K562 (cell line): Measurements from ENCODE around the gene RPL15. TPM values are rescaled to one million over a fixed set of nuclear protein-coding genes. Genes with fewer than 3 reads are reported as not detected.
A peak's percentile ranks its signal among the peaks of the same experiment; 100 is the strongest.

Experiments used
- ATAC-seq: fragments of 200-7000 bp; cut with Tn5 transposase; 3 replicates; pipeline ENCODE4 v1.9.1; 2020; ENCODE audit warnings: moderate library complexity
- BruUV-seq: library from RNA; stranded (reverse); fragments of 400-500 nt; replicated peaks from 2 replicates; lab custom pipeline; 2021; lab: Mats Ljungman, UMichigan
- CTCF ChIA-PET: fragments of 300-600 bp; formaldehyde crosslinking; extraction: SDS; loops from one replicate; lab custom pipeline; 2021; ENCODE audit warnings: low intra/inter-chr PET ratio; lab: Yijun Ruan, JAX
- POLR2A ChIA-PET: fragments of 300-600, 350-650 bp; sonication (Branson Sonifier 250); formaldehyde crosslinking; extraction: SDS; loops from one replicate; lab custom pipeline; 2021; ENCODE audit warnings: antibody characterized with exemption, inconsistent platforms; lab: Yijun Ruan, JAX
- DNase-seq, 4 experiments: peaks; one replicate each; pipeline versions ENCODE4 v3.0.0 to v3.0.0-alpha.2; 2011 to 2018; ENCODE audit warnings: low spot score in 3 of 4, mixed read lengths in 3 of 4; ENCODE audit errors: extremely low read depth in 1 of 4
- FAIRE-seq: peaks from 2 replicates; lab custom pipeline; 2011; peaks lifted over from hg19 to GRCh38; lab: Jason Lieb, UNC
- H2AFZ ChIP-seq: 2 replicates; pipeline ENCODE4 v1.6.0; 2011; ENCODE audit warnings: low read depth, low read length, control low read depth, inconsistent platforms
- H3K27ac ChIP-seq: fragments of 200-600 bp; 3 replicates; pipeline ENCODE4 v1.8.0; 2011; ENCODE audit warnings: low read depth, mild to moderate bottlenecking, control low read depth, inconsistent platforms, low read length, moderate library complexity, mixed read lengths; ENCODE audit errors: extremely low read depth
- H3K27me3 ChIP-seq, 2 experiments: fragments of 300-600 bp in 1 of 2; 2 replicates in 1 of 2; 3 replicates in 1 of 2; pipeline versions ENCODE4 v1.6.0 to v1.8.0; 2011; ENCODE audit warnings: inconsistent platforms in 2 of 2, low read length in 2 of 2, mild to moderate bottlenecking in 1 of 2, mixed read lengths in 1 of 2, moderate library complexity in 1 of 2; ENCODE audit not compliant: control insufficient read depth in 2 of 2, insufficient read depth in 2 of 2
- H3K36me3 ChIP-seq: fragments of 300-600 bp; 3 replicates; pipeline ENCODE4 v1.8.0; 2011; ENCODE audit warnings: mild to moderate bottlenecking, low read length, inconsistent platforms; ENCODE audit not compliant: control insufficient read depth, insufficient read depth
- H3K4me1 ChIP-seq, 2 experiments: fragments of 200-600 bp in 1 of 2; replicated peaks in 1 of 2; 2 replicates in 1 of 2; 3 replicates in 1 of 2; pipeline versions ENCODE4 v1.5.1 to v1.8.0; 2011; ENCODE audit warnings: inconsistent platforms in 2 of 2, low read length in 2 of 2, mild to moderate bottlenecking in 1 of 2, mixed read lengths in 1 of 2, moderate library complexity in 1 of 2; ENCODE audit not compliant: control insufficient read depth in 2 of 2, insufficient read depth in 2 of 2
- H3K4me2 ChIP-seq: 2 replicates; pipeline ENCODE4 v1.6.1; 2011; ENCODE audit warnings: low read length, control low read depth, inconsistent platforms, mixed read lengths; ENCODE audit not compliant: insufficient read depth
- H3K4me3 ChIP-seq: fragments of 200-600 bp; sonication (generic), shearing (Covaris generic); 2 replicates; pipeline ENCODE4 v1.5.1; 2016; ENCODE audit warnings: control low read depth, inconsistent platforms
- H3K79me2 ChIP-seq: fragments of 200-600 bp; 3 replicates; pipeline ENCODE4 v1.8.0; 2011; ENCODE audit warnings: low read length, inconsistent platforms; ENCODE audit not compliant: control insufficient read depth, insufficient read depth
- H3K9ac ChIP-seq, 2 experiments: 2 replicates each; pipeline versions ENCODE4 v1.6.0 to v1.6.1; 2011; ENCODE audit warnings: low read depth in 2 of 2, low read length in 2 of 2, control low read depth in 1 of 2, inconsistent platforms in 1 of 2, mild to moderate bottlenecking in 1 of 2, mixed read lengths in 1 of 2; ENCODE audit not compliant: insufficient read depth in 1 of 2
- H3K9me1 ChIP-seq: one replicate; pipeline ENCODE4 v1.6.0; 2011; ENCODE audit warnings: inconsistent platforms, mild to moderate bottlenecking, low read length, moderate library complexity; ENCODE audit not compliant: control insufficient read depth, insufficient read depth
- H3K9me3 ChIP-seq: replicated peaks from 2 replicates; pipeline ENCODE4 v1.5.1; 2011; ENCODE audit warnings: low read depth, low read length, inconsistent platforms; ENCODE audit not compliant: control insufficient read depth, insufficient read depth
- H4K20me1 ChIP-seq: replicated peaks from 2 replicates; pipeline ENCODE4 v1.6.1; 2011; ENCODE audit warnings: low read length, inconsistent platforms, mixed read lengths; ENCODE audit not compliant: control insufficient read depth, insufficient read depth
- C11orf30 ChIP-seq: fragments of 450-650 bp; IDR thresholded peaks from 2 replicates; pipeline ENCODE4 v1.6.1; 2016; ENCODE audit warnings: low read depth, mild to moderate bottlenecking
- CREB1 ChIP-seq, 2 experiments: sonication (generic) in 1 of 2; formaldehyde crosslinking in 1 of 2; IDR thresholded peaks; 2 replicates each; pipeline versions ENCODE4 v1.6.1 to v1.8.0; 2012 to 2022; ENCODE audit warnings: inconsistent platforms in 1 of 2, mild to moderate bottlenecking in 1 of 2, missing genetic modification reagents in 1 of 2, moderate library complexity in 1 of 2
- DPF2 ChIP-seq: fragments of 450-650 bp; IDR thresholded peaks from 2 replicates; pipeline ENCODE4 v1.6.1; 2016
- EHMT2 ChIP-seq: fragments of 450-650 bp; IDR thresholded peaks from 2 replicates; pipeline ENCODE4 v1.6.1; 2018; ENCODE audit warnings: antibody characterized with exemption
- HDAC1 ChIP-seq, 2 experiments: fragments of 450-650 bp; IDR thresholded peaks; 2 replicates each; pipeline ENCODE4 v1.6.1; 2016 to 2017; ENCODE audit warnings: inconsistent platforms in 1 of 2, mild to moderate bottlenecking in 1 of 2, moderate library complexity in 1 of 2
- JUND ChIP-seq, 2 experiments: IDR thresholded peaks; 2 replicates in 1 of 2; 3 replicates in 1 of 2; pipeline ENCODE4 v1.6.1; 2011; ENCODE audit warnings: borderline replicate concordance in 2 of 2, low read depth in 2 of 2, low read length in 2 of 2, improper control_type of control experiment in 1 of 2, missing biosample characterization in 1 of 2, missing genetic modification characterization in 1 of 2, missing genetic modification reagents in 1 of 2
- MXI1 ChIP-seq: IDR thresholded peaks from 2 replicates; pipeline ENCODE4 v1.6.1; 2011; ENCODE audit warnings: low read depth, mild to moderate bottlenecking, improper control_type of control experiment, low read length
- NFE2 ChIP-seq: IDR thresholded peaks from 2 replicates; pipeline ENCODE4 v1.6.1; 2014; ENCODE audit warnings: antibody characterized with exemption, low read depth
- PHF21A ChIP-seq: fragments of 450-650 bp; IDR thresholded peaks from 2 replicates; pipeline ENCODE4 v1.6.1; 2017; ENCODE audit warnings: low read depth, borderline replicate concordance
- POLR2AphosphoS5 ChIP-seq: IDR thresholded peaks from 2 replicates; pipeline ENCODE4 v1.6.1; 2011; ENCODE audit warnings: mild to moderate bottlenecking, low read depth, low read length, moderate library complexity; ENCODE audit not compliant: control insufficient read depth, insufficient read depth
- POLR2B ChIP-seq: fragments of 450-650 bp; IDR thresholded peaks from 2 replicates; pipeline ENCODE4 v1.6.1; 2018; ENCODE audit warnings: low read depth; ENCODE audit not compliant: partially characterized antibody
- SP1 ChIP-seq: sonication (generic); formaldehyde crosslinking; IDR thresholded peaks from 2 replicates; pipeline ENCODE4 v1.8.1; 2022; ENCODE audit warnings: mild to moderate bottlenecking, missing genetic modification reagents
- SUPT5H ChIP-seq: fragments of 450-650 bp; IDR thresholded peaks from 2 replicates; pipeline ENCODE4 v1.6.1; 2016
- ZNF668 ChIP-seq: fragments of 250-450 bp; sonication (Bioruptor Pico); IDR thresholded peaks from 2 replicates; pipeline ENCODE4 v1.8.0; 2022; ENCODE audit warnings: mild to moderate bottlenecking, inconsistent platforms
- WGBS: fragments of 100-300 bp; shearing (Covaris generic); methylation state at CpG from one replicate; pipeline ENCODE4 v1.1.6; 2016; ENCODE audit warnings: low coverage, mixed read lengths; ENCODE audit not compliant: insufficient coverage; ENCODE audit errors: missing lambda C conversion rate; 5-methylcytosine and 5-hydroxymethylcytosine counted together
- in situ Hi-C: fragments of 300-500 bp; cut with MboI; formaldehyde crosslinking; loops from 4 replicates; pipeline ENCODE4 v1.15.0; 2018; ENCODE audit warnings: inconsistent platforms, mixed read lengths
- intact Hi-C: fragments of 100-400 bp; cut with micrococcal nuclease; formaldehyde crosslinking; loops from 2 replicates; pipeline ENCODE4 v1.14.2; 2022
- polyA plus RNA-seq, 8 experiments: library from polyadenylated mRNA; depleted of rRNA in 4 of 8; stranded (reverse) in 5 of 8; unstranded in 3 of 8; fragments of >200 nt; fragmentation: Nextera tagmentation in 2 of 8; fragmentation: Illumina TruSeq in 1 of 8; extraction: Ambion mirVana in 2 of 8; extraction: Trizol in 1 of 8; gene quantifications; 2 replicates each; pipeline versions ENCODE4 v1.2.1 to v1.2.3, GENCODE V29; 2011 to 2014; ENCODE audit warnings: inconsistent platforms in 1 of 8, missing spikeins in 1 of 8
- total RNA-seq, 7 experiments: library from RNA; depleted of rRNA in 6 of 7; stranded (reverse); fragments of >200 nt in 6 of 7; fragmentation: Illumina TruSeq in 2 of 7; extraction: Trizol in 2 of 7; gene quantifications; 2 replicates each; pipeline versions ENCODE4 v1.2.1 to v1.2.3, GENCODE V29; 2011 to 2021; ENCODE audit warnings: low replicate concordance in 1 of 7

RPL15 gene
- total and polyA plus RNA-seq, 9 of the 15 experiments (the other 6 are each of a cell fraction or from before 2014, with no cell fraction given) = 2,393 to 8,850 (median 3,928) TPM

- ChIA-PET CTCF (interaction anchor here (0.6 kb wide), 1 partner anchor 12 kb away, joined by 3 read pairs; no protein-coding TSS in a partner anchor), POLR2A (interaction anchor here (0.5 to 5.0 kb wide), 10 partner anchors 10 to 308 kb away, joined by 3 to 35 read pairs (median 3); partner anchors contain the start of genes NKIRAS1 and RPL15)
- no peaks in the 10 kb centered on the region for H3K9me3 ChIP-seq
- H3K36me3 ChIP-seq = peaks cover 50% of the 10 kb centered on the region
- DNase-seq (peak in 2 of 4 experiments; percentile 25 to 37), FAIRE-seq (no peak), ATAC-seq (peak; percentile 70)
- BruUV-seq = no TSS peak
- H3K9ac ChIP-seq = no peak overlapping the region
- no peaks in the 10 kb centered on the region for H3K9me1 ChIP-seq
- H3K4me2 ChIP-seq = no peak overlapping the region
- intact Hi-C loops = no loop called here
- H2AFZ ChIP-seq = no peak overlapping the region
- no peak overlapping the region for H3K4me3 ChIP-seq
- in situ Hi-C loops = no loop called here
- no peaks in the 10 kb centered on the region for H3K27me3 ChIP-seq
- peaks cover 0 to 12% of the 10 kb centered on the region in 2 experiments; a peak in 3 of 5 replicates for H3K4me1 ChIP-seq
- H3K79me2 ChIP-seq = no peaks in the 10 kb centered on the region
- TF ChIP-seq ZNF668 (CRISPR knock-in tag) (no peak), C11orf30 (peak; percentile 58), HDAC1 (IDR thresholded peaks at IDR 0.05) (0 out of 4 replicates have a peak, but pooled peaks of 1 of the 2 experiments have one; percentile 25), POLR2B (peak; percentile 60), MXI1 (no peak), EHMT2 (0 out of 2 replicates have a peak, but pooled peaks have one; percentile 21), CREB1 (IDR thresholded peaks at IDR 0.05) (0 out of 2 replicates have a peak, but pooled peaks have one; percentile 3), CREB1 (CRISPR knock-in tag; IDR thresholded peaks at IDR 0.05) (no peak), DPF2 (0 out of 2 replicates have a peak, but pooled peaks have one; percentile 21), NFE2 (peak; percentile 64), SUPT5H (peak; percentile 57), JUND (IDR thresholded peaks at IDR 0.05; ENCODE audit: borderline replicate concordance, low read depth, low read length) (no peak), JUND (tag; IDR thresholded peaks at IDR 0.05; ENCODE audit: borderline replicate concordance, low read depth, low read length) (no peak), POLR2AphosphoS5 (peak; percentile 20; the same call in 1 of the 2 replicates), PHF21A (no peak), SP1 (peak; percentile 31; the same call in 1 of the 2 replicates)
- H4K20me1 ChIP-seq = no peaks in the 10 kb centered on the region
- WGBS = 28% methylated on average over 8 of the region's 8 CpGs
- H3K27ac ChIP-seq = no peak overlapping the region
Measured at GRCh38 chr3:23894254-23895061, 22.5 kb upstream of the RPL15 start.
